Measurements from ENCODE around the gene RASGRP2.

Gene RASGRP2

GRCh38 chr11:64679846-64680245 is 64.1 kb downstream of the RASGRP2 start (continued):
- TF ChIP-seq, protein P1, sequence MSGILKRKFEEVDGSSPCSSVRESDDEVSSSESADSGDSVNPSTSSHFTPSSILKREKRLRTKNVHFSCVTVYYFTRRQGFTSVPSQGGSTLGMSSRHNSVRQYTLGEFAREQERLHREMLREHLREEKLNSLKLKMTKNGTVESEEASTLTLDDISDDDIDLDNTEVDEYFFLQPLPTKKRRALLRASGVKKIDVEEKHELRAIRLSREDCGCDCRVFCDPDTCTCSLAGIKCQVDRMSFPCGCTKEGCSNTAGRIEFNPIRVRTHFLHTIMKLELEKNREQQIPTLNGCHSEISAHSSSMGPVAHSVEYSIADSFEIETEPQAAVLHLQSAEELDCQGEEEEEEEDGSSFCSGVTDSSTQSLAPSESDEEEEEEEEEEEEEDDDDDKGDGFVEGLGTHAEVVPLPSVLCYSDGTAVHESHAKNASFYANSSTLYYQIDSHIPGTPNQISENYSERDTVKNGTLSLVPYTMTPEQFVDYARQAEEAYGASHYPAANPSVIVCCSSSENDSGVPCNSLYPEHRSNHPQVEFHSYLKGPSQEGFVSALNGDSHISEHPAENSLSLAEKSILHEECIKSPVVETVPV (CRISPR knock-in tag; IDR thresholded peaks at IDR 0.05) = no peak
- no peak for TF ChIP-seq CSDC2 (CRISPR knock-in tag; IDR thresholded peaks at IDR 0.05)
- no peak for TF ChIP-seq PPARA (CRISPR knock-in tag; IDR thresholded peaks at IDR 0.05; ENCODE audit: borderline replicate concordance)
- no peak for TF ChIP-seq GLIS3 (CRISPR knock-in tag; IDR thresholded peaks at IDR 0.05)
- no peak for TF ChIP-seq ZNF8 (CRISPR knock-in tag; IDR thresholded peaks at IDR 0.05)
- TF ChIP-seq SNAI2 (CRISPR knock-in tag; IDR thresholded peaks at IDR 0.05) = no peak
- no peak for TF ChIP-seq BACH2 (CRISPR knock-in tag; IDR thresholded peaks at IDR 0.05; ENCODE audit: borderline replicate concordance)
- TF ChIP-seq ZC3H10 (CRISPR knock-in tag; IDR thresholded peaks at IDR 0.05) = no peak
- TF ChIP-seq, protein P2, sequence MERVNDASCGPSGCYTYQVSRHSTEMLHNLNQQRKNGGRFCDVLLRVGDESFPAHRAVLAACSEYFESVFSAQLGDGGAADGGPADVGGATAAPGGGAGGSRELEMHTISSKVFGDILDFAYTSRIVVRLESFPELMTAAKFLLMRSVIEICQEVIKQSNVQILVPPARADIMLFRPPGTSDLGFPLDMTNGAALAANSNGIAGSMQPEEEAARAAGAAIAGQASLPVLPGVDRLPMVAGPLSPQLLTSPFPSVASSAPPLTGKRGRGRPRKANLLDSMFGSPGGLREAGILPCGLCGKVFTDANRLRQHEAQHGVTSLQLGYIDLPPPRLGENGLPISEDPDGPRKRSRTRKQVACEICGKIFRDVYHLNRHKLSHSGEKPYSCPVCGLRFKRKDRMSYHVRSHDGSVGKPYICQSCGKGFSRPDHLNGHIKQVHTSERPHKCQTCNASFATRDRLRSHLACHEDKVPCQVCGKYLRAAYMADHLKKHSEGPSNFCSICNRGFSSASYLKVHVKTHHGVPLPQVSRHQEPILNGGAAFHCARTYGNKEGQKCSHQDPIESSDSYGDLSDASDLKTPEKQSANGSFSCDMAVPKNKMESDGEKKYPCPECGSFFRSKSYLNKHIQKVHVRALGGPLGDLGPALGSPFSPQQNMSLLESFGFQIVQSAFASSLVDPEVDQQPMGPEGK (CRISPR knock-in tag; IDR thresholded peaks at IDR 0.05; ENCODE audit: borderline replicate concordance) = no peak

GRCh38 chr11:64677441-64678023 is 66.4 kb downstream of the RASGRP2 start:
- no peak for ATAC-seq
- TF ChIP-seq ZFP3 (CRISPR knock-in tag; IDR thresholded peaks at IDR 0.05) = no peak
- no peak for TF ChIP-seq RARB (CRISPR knock-in tag; IDR thresholded peaks at IDR 0.05)
- no peak for TF ChIP-seq ZNF70 (CRISPR knock-in tag; IDR thresholded peaks at IDR 0.05)

All from SK-N-SH treated with all-trans-retinoic acid at 6 μM for 48 hours (cell line).